SJCRH30 (cell line): ENCODE measurements around the gene ADAM12. TPM values are rescaled to one million over a fixed set of nuclear protein-coding genes. Genes with fewer than 3 reads are reported as not detected.

Experiments
- DNase-seq, 2 experiments: peaks; one replicate each; pipeline ENCODE4 v3.0.0-alpha.2; 2015 to 2020
- H3K27ac ChIP-seq: fragments of 250-450 bp; sonication (Bioruptor Pico); 2 replicates; pipeline ENCODE4 v1.5.1; 2020; ENCODE audit warnings: mild to moderate bottlenecking, moderate library complexity
- H3K27me3 ChIP-seq: fragments of 250-450 bp; sonication (Bioruptor Pico); 2 replicates; pipeline ENCODE4 v1.5.1; 2020; ENCODE audit warnings: mild to moderate bottlenecking, moderate library complexity
- H3K36me3 ChIP-seq: fragments of 250-450 bp; sonication (Bioruptor Pico); 2 replicates; pipeline ENCODE4 v1.5.1; 2020; ENCODE audit warnings: mild to moderate bottlenecking, moderate library complexity
- H3K4me1 ChIP-seq: fragments of 250-450 bp; sonication (Bioruptor Pico); 2 replicates; pipeline ENCODE4 v1.5.1; 2020; ENCODE audit warnings: mild to moderate bottlenecking, moderate library complexity
- H3K4me3 ChIP-seq: fragments of 250-450 bp; sonication (Bioruptor Pico); 2 replicates; pipeline ENCODE4 v1.5.1; 2020; ENCODE audit warnings: mild to moderate bottlenecking, moderate library complexity
- H3K9me3 ChIP-seq: fragments of 250-450 bp; sonication (Bioruptor Pico); replicated peaks from 2 replicates; pipeline ENCODE4 v1.5.1; 2020; ENCODE audit warnings: mild to moderate bottlenecking, moderate library complexity
- total RNA-seq: library from RNA; depleted of rRNA; stranded (reverse); fragments of >200 nt; shearing (Covaris generic); gene quantifications from 2 replicates; pipeline ENCODE4 v1.2.3, GENCODE V29; 2014

The ADAM12 gene
- total RNA-seq, 1 experiment from 2014 or later = 0.26 TPM

DNA sequence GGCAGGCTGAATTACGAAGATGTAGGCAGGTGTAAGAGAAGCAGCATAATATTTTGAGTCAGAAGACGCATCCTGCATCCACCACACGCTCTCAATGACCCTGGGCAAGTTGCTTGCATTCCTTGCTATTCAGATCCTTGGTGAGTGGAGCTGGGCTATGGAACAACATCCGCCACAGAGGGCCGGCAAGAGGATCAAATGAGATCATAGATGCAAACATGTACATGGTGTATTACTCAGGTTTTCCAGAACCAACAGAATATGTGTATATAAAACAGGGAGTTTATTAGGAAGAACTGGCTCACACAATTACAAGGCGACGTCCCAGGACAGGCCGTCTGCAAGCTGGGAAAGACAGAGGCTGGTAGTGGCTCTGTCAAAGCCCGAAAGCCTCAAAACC is 51.5 kb downstream of the ADAM12 start:
- Histone ChIP-seq H3K27me3 (no peaks in the 10 kb centered on the region), H3K27ac (no peak overlapping the region), H3K4me1 (peaks cover 2% of the 10 kb centered on the region), H3K9me3 (no peaks in the 10 kb centered on the region), H3K4me3 (no peak overlapping the region), H3K36me3 (no peaks in the 10 kb centered on the region)
- DNase-seq = no peak

DNA sequence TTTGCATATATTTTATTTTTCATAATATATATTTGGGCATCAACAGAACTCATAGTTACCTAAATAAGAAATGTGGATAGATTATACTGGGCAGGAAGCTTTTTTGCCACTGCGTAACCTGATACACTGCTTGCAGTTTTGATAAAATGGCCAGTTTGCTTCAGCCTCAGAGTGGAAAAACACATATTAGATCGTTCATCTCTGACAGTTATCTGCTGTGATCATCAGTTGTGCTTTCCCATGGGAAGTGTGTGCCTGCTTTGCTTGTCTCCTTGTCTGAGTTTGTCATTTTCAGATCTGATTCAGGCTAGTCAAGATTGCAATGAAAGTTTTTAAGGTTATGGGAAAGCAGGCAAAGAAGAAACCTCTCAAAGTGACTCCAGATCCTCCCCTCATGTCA is 54.0 kb downstream of the ADAM12 start:
- no peak for DNase-seq
- no peaks in the 10 kb centered on the region for H3K9me3 ChIP-seq
- no peak overlapping the region for H3K4me3 ChIP-seq
- H3K4me1 ChIP-seq = peaks cover 16% of the 10 kb centered on the region
- no peaks in the 10 kb centered on the region for H3K27me3 ChIP-seq
- H3K27ac ChIP-seq = no peak overlapping the region
- H3K36me3 ChIP-seq = no peaks in the 10 kb centered on the region

DNA sequence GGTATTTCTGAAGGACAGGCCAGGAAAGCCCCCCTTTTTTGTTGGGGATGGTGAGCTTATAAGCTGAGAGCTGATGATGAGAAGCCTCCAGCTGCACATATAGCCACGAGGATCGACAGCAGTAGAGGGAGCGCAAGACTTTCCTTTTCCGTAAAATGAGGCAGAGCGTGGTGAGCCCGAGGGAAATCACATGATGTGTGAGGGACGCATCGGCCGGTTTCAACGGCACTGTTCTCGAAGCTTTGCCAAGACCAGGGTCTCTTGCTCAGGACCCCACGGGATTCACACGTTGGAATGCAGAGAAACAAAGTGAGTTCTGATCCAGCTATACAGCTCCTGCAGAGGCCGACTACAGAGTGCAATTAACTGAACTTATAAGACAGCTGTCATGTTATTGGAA is 55.7 kb downstream of the ADAM12 start:
- no peaks in the 10 kb centered on the region for H3K27me3 ChIP-seq
- H3K36me3 ChIP-seq = no peaks in the 10 kb centered on the region
- H3K27ac ChIP-seq = no peak overlapping the region
- H3K4me3 ChIP-seq = no peak overlapping the region
- no peak for DNase-seq
- no peaks in the 10 kb centered on the region for H3K9me3 ChIP-seq
- H3K4me1 ChIP-seq = peaks cover 17% of the 10 kb centered on the region

DNA sequence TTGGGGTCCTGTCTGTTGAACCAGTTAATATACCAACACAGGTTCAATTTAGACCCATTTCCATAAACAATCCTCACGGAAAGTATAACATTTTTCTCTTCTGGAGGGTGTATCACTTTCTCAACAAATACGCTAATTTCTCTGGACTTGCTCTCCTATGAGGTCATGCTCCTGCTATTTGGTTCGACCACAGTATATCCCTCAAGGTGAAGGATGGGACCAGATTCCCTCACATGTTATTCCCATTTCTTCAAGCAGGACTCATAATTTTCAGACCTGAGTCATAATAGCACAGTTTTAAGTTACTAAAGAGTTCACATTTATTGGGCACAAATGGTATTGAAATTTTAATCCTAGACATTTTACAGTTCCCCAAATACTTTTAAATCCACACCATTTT is 57.2 kb downstream of the ADAM12 start:
- H3K27ac ChIP-seq = peak overlapping the region; percentile 54
- no peaks in the 10 kb centered on the region for H3K27me3 ChIP-seq
- no peaks in the 10 kb centered on the region for H3K9me3 ChIP-seq
- DNase-seq = peak; percentile 24 to 57
- H3K4me1 ChIP-seq = peaks cover 17% of the 10 kb centered on the region
- no peak overlapping the region for H3K4me3 ChIP-seq
- no peaks in the 10 kb centered on the region for H3K36me3 ChIP-seq

DNA sequence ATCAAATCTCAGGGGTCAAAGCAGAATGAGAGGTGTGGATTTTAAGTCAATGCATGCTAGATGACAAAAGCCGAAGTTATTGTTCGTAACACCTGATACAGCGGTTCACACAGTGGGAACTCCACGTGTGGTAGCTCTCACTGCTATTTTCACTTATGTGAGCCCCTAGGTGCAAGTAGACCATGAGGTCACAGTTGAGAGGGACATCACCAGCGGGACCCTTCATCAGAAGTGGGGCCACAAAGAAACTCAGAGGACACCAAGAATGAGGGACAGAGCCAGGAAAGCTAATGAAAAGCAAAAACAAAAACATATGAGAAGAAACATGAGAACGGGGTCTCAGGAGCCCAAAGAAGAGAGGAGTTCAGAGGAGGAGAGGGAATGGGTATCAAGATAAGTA is 63.5 kb downstream of the ADAM12 start:
- no peaks in the 10 kb centered on the region for H3K9me3 ChIP-seq
- H3K27me3 ChIP-seq = no peaks in the 10 kb centered on the region
- no peak for DNase-seq

DNA sequence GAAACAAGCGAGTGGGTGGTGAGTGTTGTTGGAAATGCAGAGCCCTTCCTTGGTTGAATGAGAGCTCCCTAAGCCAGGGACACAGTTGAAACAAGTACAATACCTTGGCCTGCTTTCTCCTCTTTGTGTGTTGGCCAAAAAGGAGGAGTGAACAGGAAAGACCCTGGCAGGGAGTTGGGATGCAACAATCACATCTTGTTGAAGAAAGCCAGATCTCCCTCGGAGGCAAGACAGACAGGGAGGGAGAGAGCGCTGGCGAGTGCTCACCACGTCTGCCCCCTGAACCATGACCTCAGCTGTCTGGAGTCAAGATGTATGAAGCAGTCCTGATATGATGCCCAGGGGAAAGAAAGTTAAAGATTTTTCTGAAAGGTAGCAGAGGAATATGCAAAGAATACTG is 66.8 kb downstream of the ADAM12 start:
- Histone ChIP-seq H3K4me3 (no peak overlapping the region), H3K27ac (no peak overlapping the region), H3K27me3 (no peaks in the 10 kb centered on the region), H3K4me1 (no peaks in the 10 kb centered on the region), H3K9me3 (no peaks in the 10 kb centered on the region), H3K36me3 (no peaks in the 10 kb centered on the region)
- DNase-seq = no peak

More for the DNA sequence above, 63.5 kb downstream of the ADAM12 start:
- Histone ChIP-seq H3K36me3 (no peaks in the 10 kb centered on the region), H3K4me1 (peaks cover 3% of the 10 kb centered on the region; the same call in 1 of the 2 replicates), H3K4me3 (no peak overlapping the region), H3K27ac (no peak overlapping the region)

DNA sequence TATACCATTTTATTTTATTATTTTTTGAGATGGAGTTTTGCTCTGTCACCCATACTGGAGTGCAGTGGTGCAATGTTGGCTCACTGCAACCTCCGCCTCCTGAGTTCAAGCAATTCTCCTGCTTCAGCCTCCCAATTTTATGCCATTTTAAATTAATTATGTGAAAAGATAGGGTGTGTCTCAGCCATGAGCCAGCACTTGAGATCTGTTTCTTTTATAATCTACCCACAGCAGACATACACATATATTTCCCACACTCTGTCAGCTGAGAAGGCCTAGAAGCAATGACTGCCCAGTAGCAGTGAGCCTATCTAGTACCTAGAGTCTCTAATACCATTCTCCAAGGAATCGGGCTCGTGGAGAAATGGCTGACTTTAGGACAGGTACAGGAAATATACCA is 70.5 kb downstream of the ADAM12 start:
- no peak overlapping the region for H3K27ac ChIP-seq
- no peaks in the 10 kb centered on the region; the same call in 1 of the 2 replicates for H3K4me1 ChIP-seq
- no peaks in the 10 kb centered on the region for H3K36me3 ChIP-seq
- no peak overlapping the region for H3K4me3 ChIP-seq
- H3K9me3 ChIP-seq = no peaks in the 10 kb centered on the region
- DNase-seq = no peak
- H3K27me3 ChIP-seq = no peaks in the 10 kb centered on the region

DNA sequence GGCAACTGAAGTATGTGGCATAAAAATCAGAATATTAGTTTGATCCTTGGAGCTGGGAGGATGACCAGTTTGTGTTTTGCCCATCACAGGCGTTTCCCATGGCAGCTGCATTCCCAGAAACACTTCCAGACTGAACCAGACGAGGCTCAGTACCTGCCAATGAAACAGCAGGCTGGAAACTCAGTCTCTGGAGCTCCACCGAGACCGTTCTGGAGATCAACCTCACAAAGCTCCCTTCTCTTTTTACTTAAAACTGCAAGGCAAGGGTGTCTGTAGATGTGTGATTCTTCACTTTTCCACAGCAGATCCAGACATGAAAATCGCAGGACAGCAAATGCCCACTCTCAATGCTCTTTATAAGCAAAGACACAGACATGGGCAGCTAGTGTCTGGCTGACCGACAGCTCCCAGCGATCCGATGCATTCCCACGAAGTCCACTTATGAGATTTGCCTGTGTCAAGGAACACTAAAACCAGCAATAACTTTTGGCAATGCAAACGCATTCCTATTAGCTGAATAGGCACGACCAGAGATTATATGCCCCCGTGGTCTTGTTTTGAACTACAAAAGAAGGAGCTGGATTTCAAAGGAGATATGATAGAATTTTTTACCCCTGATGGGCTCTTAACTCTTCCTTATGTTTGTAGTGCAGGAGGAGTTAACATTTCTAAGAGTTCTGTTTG is 72.6 kb downstream of the ADAM12 start:
- Histone ChIP-seq H3K36me3 (no peaks in the 10 kb centered on the region), H3K4me3 (no peak overlapping the region), H3K4me1 (no peaks in the 10 kb centered on the region; the same call in 1 of the 2 replicates), H3K27me3 (no peaks in the 10 kb centered on the region), H3K9me3 (no peaks in the 10 kb centered on the region), H3K27ac (no peak overlapping the region)
- no peak for DNase-seq

DNA sequence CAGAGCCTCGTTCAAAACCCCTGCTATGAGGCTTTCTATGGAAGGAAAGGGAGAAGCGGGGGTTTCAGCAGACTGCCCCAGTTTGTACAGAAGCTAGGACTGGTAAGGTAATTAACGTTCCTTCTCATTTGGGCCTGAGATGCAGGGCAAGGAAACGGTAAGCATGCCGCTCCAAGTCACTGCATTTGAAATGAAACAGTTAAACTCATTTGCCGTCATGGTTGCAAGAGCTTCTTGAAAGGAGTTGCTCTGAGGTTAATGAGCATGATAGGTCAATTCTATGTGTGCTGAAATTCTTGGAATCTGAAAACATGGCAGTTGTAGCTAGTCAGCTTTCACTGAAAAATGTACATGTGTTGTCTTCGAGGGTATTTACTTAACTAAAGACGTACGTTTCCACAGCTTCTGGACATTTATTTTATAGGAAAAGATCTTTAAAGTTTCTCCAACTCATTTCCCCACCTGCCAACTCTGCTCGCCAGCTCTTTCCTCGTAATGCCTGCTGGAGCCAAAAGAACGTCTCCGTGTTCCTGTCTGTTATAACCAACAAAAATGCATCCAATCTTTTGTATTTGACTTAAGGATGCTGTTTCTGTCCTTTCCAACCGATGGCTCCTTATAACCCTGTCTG is 73.3 kb downstream of the ADAM12 start:
- no peak for DNase-seq
- H3K27me3 ChIP-seq = no peaks in the 10 kb centered on the region
- no peaks in the 10 kb centered on the region for H3K36me3 ChIP-seq
- H3K4me3 ChIP-seq = no peak overlapping the region
- H3K27ac ChIP-seq = no peak overlapping the region
- no peaks in the 10 kb centered on the region; the same call in 1 of the 2 replicates for H3K4me1 ChIP-seq
- H3K9me3 ChIP-seq = no peaks in the 10 kb centered on the region

DNA sequence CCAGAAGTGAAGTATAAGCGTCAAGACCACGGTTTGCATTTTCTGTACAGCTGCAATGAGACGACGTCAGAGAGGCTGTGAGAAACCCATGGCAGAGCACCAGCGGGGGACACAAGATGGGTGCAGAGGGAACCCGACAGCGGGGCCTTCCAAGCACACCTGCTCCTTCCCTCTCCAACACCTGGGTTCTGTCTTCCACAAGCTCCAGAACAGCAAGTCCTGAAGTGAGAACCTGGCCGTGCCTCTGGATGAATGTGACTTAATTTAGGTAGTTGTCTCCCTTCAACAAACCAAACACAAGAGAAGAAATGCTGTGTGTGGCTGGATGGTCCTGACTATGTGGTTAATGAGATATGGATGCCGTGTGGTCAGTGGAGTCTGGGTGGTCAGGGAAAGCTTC is 76.1 kb downstream of the ADAM12 start:
- Histone ChIP-seq H3K36me3 (no peaks in the 10 kb centered on the region), H3K27ac (no peak overlapping the region), H3K27me3 (no peaks in the 10 kb centered on the region), H3K9me3 (no peaks in the 10 kb centered on the region), H3K4me3 (no peak overlapping the region), H3K4me1 (no peaks in the 10 kb centered on the region; the same call in 1 of the 2 replicates)
- no peak for DNase-seq

DNA sequence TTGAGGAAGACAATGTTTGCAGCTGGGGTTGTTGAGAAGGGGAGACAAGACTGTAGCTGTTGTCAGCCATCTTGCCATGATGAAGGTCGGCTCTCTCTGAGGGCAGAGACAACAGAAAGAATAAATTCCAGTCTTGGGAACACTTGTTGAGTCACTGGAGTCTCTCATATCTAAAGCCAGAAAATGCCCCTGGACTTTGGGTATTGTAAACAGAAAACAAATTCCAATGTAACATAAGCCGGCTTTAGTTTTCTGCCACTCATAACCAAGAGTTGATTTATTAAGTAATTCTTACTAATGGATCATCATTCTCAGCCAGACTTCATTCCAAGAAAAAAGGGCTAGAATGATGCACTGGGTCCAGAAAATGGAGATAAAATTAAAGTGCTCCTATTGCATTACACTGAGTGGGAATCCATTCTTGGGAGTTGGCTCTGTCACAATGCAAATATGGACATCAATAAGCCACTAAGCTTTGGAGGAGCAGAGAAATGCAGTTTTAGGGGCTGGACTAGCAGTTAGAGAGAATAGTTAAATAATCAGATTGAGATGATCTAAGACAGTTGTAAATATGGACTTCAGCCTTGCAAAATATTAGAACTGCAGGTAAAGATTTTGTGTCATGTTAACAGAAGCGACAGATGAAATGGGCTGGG is 78.9 kb downstream of the ADAM12 start:
- no peaks in the 10 kb centered on the region for H3K36me3 ChIP-seq
- no peak for DNase-seq
- no peaks in the 10 kb centered on the region for H3K4me1 ChIP-seq
- H3K27me3 ChIP-seq = no peaks in the 10 kb centered on the region
- H3K9me3 ChIP-seq = no peaks in the 10 kb centered on the region
- no peak overlapping the region for H3K27ac ChIP-seq
- H3K4me3 ChIP-seq = no peak overlapping the region

DNA sequence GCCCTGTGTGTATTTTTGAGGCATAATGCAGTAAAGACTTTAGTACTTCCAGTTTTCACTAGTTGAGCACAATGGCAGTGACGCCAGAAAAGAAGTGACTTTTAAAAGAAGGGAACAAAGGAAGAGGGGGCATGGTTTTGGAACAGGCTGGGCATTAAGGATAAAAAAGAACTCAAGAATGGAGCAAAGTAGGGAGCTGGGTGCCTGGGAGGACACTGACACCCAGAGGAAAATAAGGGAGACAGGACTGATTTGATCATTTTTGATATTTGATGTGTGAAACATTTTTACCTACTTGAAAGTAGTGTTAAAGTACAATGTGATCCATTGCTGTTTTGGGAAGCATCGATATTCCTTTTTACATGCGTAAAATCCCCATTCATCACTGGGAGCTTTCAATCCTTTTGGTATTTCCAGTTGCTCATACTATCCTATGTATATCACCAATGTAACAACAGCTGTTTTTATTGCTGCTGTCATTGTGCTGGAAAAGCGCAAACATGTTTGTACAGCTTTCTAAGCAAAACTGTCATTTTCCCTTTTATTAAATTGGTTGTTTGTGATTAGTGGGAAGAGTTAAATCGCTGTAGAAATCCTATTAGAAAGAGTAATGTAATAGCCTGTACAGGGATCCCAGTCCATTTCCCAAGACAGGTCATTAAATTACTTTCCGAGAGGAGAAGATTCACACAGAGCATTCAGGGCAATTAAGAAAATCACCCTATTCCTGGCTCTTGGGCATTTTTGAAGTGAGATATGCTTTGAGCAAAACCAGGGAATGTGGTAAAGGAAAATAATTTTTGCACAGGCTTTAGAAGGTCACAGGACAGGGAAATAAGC is 85.2 kb downstream of the ADAM12 start:
- peak in 1 of 2 experiments; percentile 6 for DNase-seq
- Histone ChIP-seq H3K36me3 (no peaks in the 10 kb centered on the region), H3K9me3 (no peaks in the 10 kb centered on the region), H3K4me3 (no peak overlapping the region), H3K27ac (no peak overlapping the region), H3K27me3 (no peaks in the 10 kb centered on the region), H3K4me1 (0 out of 2 replicates have a peak, but pooled peaks cover 2% of the 10 kb centered on the region)

DNA sequence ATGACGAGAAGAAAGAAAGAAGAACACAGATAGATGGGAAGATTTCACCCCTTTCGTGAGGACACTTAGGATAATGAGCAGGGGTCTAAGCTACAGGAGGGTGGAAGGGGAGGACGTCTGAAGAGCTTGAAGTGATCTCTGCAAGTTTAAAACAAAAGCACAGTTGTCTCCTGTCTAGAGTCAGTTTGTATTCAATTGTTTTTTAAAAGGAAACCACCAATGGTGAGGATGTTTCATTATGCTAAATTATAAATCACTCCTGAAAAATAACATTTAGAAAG is 85.9 kb downstream of the ADAM12 start:
- no peak overlapping the region for H3K27ac ChIP-seq
- H3K9me3 ChIP-seq = no peaks in the 10 kb centered on the region
- H3K27me3 ChIP-seq = no peaks in the 10 kb centered on the region
- DNase-seq = no peak
- H3K4me1 ChIP-seq = 0 out of 2 replicates have a peak, but pooled peaks cover 2% of the 10 kb centered on the region
- no peak overlapping the region for H3K4me3 ChIP-seq
- no peaks in the 10 kb centered on the region for H3K36me3 ChIP-seq

DNA sequence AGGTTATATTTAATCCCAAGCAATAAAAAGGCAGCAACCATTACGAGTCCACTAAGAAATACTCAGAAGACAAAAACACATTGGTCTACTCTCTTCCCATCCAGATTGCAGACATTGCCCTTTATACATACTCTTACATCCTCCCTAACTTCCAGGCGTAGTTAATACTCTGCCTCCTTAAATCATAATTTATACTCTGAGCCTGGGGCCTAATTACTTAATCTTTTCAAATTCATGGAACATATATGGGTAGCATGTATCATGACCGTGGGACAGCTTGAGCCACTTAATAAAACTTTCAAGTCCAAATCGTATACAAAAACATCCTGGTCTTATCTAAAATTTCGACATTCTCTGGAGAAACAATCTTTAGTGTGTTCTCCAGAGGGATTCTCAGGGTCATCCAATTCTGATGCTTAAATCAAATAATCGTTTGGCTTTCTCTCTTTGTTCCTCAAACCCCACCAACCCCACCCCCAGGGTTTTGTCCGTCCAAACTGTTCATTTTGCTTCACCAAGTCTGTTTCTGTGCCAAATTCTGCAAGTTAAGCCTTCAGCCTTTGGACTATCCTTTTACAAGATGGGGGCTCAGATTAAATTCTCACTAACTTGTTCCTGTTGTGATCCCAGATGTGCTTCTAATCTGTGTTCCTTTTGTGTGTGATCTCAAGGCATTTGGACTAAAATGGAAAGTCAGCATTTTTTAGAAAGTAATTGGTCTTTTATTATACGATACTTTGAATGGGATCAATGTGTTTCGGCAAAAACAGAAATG is 86.4 kb downstream of the ADAM12 start:
- Histone ChIP-seq H3K4me3 (no peak overlapping the region), H3K9me3 (no peaks in the 10 kb centered on the region), H3K36me3 (no peaks in the 10 kb centered on the region), H3K27me3 (no peaks in the 10 kb centered on the region), H3K27ac (no peak overlapping the region), H3K4me1 (0 out of 2 replicates have a peak, but pooled peaks cover 2% of the 10 kb centered on the region)
- no peak for DNase-seq
